OCI-M2 (cell line): ENCODE measurements around the gene CT55.
"Not testable (repeated sequence)": the region's sequence is repeated elsewhere in the genome, so short reads cannot be mapped to it uniquely, and the experiment has no call there.

Source experiments
- DNase-seq: peaks from one replicate; lab custom pipeline; 2025; ENCODE audit not compliant: unreplicated experiment; lab: John Stamatoyannopoulos, UW

CT55 gene, protein sequence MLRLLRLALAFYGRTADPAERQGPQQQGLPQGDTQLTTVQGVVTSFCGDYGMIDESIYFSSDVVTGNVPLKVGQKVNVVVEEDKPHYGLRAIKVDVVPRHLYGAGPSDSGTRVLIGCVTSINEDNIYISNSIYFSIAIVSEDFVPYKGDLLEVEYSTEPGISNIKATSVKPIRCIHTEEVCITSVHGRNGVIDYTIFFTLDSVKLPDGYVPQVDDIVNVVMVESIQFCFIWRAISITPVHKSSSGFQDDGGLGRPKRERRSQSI

GRCh38 chrX:135170877-135171519 is at the start of gene CT55:
Gene CT55, minus strand, starts transcription at chrX:135171398. Its CDS starts 227 bp downstream, at chrX:135171171.
- DNase-seq: no peak

- DNase-seq: no peak
Observed at GRCh38 chrX:135213200-135213844, 42.1 kb upstream of the CT55 start.

DNA sequence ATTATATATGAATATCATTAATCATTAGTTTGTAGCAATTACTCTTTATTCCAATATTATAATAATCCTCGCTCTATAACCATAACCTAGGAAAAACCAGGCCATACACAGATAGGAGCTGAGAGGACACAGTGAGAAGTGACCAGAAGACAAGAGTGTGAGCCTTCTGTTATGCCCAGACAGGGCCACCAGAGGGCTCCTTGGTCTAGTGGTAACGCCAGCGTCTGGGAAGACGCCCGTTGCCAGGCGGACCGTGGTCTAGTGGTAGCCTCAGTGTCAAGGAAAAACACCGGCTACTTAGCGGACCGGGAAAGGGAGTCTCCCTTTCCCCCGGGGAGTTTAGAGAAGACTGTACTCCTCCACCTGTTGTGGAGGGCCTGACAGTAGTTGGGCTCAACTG is 35.2 kb upstream of the CT55 start:
- not testable (repeated sequence) for DNase-seq

- DNase-seq: no peak
Observed at GRCh38 chrX:135200297-135200696, 29.1 kb upstream of the CT55 start.

DNA sequence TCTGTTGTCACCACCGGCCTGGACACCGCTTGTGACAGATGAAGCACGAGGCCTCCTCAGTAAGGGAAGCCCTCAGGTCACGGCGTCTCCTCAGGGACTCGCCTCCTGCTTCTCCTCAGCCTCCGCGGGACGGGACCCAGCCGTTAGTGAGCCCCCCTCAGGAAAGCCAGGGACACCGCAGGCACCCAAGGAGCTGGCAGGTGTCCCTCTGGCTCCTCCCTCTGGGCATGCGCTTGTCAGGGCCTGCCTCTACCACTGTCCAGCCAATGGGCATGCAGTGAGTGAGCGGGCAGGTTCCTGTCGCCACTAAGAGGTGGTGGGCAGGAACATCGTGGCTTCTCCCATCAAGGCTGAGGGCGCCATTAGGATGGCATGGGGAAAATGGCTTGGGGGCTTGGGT is 23.5 kb upstream of the CT55 start:
- no peak for DNase-seq

DNA sequence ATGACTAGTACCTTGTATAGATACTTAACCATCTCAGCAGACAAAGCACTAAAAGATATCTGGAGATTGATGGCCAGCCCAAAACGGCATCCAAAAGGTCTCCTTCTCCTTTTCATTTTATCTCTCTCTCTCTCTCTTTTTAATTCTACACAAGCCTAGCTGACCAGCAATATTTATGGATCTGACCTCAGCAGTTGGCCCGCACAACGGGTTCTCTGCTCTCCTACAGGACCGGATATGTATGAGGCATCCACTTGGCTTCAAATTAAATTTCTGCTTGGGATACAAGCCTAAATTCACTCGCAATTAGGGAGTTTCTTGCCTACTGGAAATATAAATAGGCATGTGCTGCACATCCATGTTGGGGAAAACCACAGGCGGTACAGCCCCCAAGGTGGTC is 22.5 kb upstream of the CT55 start:
- no peak for DNase-seq

- DNase-seq: no peak
Observed at GRCh38 chrX:135191838-135192237, 20.6 kb upstream of the CT55 start.

DNA sequence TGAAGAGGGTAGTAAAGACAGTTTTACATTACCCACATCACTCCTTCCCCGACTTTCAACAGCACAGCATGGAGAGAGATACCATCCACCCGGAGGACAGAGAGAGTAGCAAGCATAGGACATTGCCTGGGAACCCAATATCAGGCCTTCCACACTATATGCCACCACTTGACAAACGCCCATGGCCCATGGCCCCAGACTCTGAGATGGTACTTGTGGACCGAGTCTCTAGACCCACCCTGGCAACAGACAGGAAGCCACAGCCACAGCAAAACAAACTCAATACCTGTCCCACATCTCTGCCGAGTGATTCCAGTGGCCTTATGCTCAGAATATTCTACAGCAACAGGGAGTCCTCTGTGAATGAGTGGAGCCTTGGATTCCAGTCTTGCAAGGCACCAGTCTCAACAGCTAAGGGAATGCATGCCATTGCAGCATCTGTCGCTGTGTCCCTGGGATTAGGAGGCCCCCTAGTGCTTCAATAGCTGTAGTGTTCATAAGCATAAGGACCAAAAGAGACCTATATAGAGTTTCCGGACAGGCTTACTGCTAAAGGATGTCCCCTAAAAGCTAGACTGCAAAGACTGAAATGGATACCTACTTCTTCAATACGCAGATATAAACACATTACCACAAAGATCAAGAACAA is 14.7 kb upstream of the CT55 start:
- no peak for DNase-seq

DNA sequence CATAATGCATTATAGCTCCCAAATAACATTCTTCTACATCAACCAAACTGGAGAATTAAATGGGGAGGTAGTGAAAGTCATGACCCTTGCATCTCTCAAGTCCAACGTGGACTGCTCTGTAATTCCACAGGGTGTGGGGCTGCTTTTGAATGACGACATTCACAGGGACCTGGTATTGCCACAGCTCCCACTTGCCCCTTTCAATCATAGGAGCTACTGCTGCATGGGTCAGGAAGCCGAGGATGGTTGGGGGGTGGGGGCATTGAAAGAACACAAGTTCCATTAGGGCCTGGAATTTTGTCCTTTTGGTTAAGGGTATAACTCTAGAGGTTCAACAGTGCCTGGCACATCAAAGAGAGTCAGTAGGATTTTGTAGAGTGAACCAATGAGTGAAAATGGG is 7.4 kb upstream of the CT55 start:
- no peak for DNase-seq

GRCh38 chrX:135170468-135170867 is 730 bp downstream of the CT55 start:
- no peak for DNase-seq

DNA sequence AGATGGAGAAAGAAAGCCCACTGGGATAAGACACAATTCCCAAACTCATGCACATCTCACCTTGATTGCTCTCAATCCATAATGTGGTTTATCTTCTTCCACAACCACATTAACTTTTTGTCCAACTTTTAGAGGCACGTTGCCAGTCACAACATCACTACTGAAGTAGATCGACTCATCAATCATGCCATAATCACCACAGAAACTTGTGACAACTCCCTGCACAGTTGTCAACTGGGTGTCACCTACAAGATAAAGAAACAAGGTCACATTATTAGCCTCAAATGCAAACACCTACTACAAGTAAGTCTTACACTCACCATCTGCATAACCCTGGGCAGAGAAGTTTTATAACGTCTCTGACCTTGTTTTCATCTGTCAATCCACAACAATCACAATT is 1.7 kb downstream of the CT55 start:
- DNase-seq: not testable (repeated sequence)

- no peak for DNase-seq
Observed at GRCh38 chrX:135168486-135168885, 2.7 kb downstream of the CT55 start.

- not testable (repeated sequence) for DNase-seq
Observed at GRCh38 chrX:135154688-135155087, 16.5 kb downstream of the CT55 start.

- DNase-seq: not testable (repeated sequence)
Observed at GRCh38 chrX:135126145-135126544, 45.1 kb downstream of the CT55 start.

DNA sequence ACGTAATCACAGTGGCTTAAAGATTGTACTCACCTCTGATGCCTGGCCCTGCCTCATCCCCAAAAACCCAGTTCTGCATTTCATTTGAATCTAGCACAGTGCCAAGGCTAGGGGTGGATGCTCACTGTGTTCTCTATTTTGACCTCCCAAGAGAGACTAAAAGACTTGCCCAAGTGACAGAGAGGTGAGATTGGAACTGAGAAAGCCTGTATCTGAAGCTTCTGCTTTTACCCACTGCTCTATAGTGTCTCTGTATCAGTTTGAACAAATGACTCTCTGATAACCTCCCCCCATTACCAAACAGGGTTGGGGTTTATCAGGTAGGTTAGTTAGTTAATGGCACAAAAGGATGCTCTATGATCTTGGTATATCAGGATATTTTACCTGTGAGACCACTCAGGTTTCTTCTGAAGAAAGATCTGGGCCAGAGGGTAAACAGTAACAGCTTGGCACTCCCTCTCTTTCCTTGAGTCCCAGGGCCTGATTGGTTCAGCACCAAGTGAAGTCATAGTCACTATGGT is 51.1 kb downstream of the CT55 start, which contains the start of gene ETDB:
ETDB (minus strand) TSS at position 471 of the 521 bp plus-strand sequence. CDS start 1,265 bp downstream, outside the sequence.
- DNase-seq: not testable (repeated sequence)

GRCh38 chrX:135116064-135116463 is 55.1 kb downstream of the CT55 start:
- not testable (repeated sequence) for DNase-seq

GRCh38 chrX:135114392-135114791 is 56.8 kb downstream of the CT55 start:
- no peak for DNase-seq

DNA sequence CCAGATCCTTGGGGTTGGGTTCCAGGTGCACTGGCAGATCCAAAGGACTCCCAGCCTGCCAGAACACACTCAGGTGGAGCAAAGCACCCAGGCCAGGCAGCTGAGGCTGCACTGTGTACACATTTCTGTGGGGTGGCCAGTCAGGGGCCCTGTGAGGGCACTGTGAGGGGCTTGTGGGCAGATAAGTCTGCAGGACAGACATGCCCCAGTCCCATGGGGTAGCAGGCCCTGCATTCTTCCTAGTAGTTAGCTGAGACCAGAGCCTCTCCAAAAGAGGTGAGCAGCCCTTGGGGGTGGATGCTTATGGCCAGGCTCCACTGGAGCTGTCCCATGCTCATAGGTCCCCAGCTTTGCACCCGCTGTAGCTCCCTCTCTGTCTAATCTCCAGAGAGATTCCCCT is 58.5 kb downstream of the CT55 start:
- DNase-seq: no peak

- no peak for DNase-seq
Observed at GRCh38 chrX:135112096-135112729, 59.0 kb downstream of the CT55 start.

DNA sequence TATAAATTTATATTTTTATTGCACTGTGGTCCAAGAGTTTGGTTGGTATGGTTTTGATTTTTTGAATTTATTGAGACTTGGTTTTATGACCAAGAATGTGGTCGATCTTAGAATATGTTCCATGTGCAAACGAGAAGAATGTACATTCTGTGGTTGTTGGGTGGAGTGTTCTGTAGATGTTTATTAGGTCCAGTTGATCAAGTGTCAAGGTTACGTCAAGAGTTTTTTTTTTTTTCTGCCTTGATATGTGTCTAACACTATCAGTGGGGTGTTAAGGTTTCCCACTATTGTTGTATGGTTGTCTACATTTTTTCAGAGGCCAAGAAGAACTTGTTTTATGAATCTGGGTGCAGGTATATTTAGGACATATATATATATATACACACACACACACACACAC is 61.6 kb downstream of the CT55 start:
- DNase-seq: no peak
